HEK293 (cell line): Measurements from ENCODE around the gene MOK.
A peak's percentile ranks its signal among the peaks of the same experiment; 100 is the strongest.

ENCODE experiments used
- CTCF ChIA-PET: fragments of 350-600 bp; formaldehyde crosslinking; extraction: SDS; loops from one replicate; lab custom pipeline; 2021; ENCODE audit warnings: antibody characterized with exemption; lab: Yijun Ruan, JAX
- POLR2A ChIA-PET: fragments of 300-600 bp; formaldehyde crosslinking; extraction: SDS; loops from one replicate; lab custom pipeline; 2020; ENCODE audit warnings: antibody characterized with exemption, inconsistent platforms; lab: Yijun Ruan, JAX
- H3K27ac ChIP-seq: fragments of 200-500 bp; sonication (Bioruptor generic); 2 replicates; pipeline ENCODE4 v1.5.1; 2014; ENCODE audit warnings: low read depth, low read length, control low read depth, inconsistent platforms; ENCODE audit errors: extremely low read depth
- H3K36me3 ChIP-seq, 2 experiments: fragments of 200-500 bp in 1 of 2; sonication (Bioruptor generic) in 1 of 2; 1 replicate in 1 of 2; 2 replicates in 1 of 2; pipeline ENCODE4 v1.5.1; 2014 to 2017; ENCODE audit warnings: inconsistent platforms in 2 of 2, low read length in 2 of 2; ENCODE audit not compliant: control insufficient read depth in 2 of 2, insufficient read depth in 1 of 2
- H3K4me1 ChIP-seq: fragments of 200-500 bp; sonication (Bioruptor generic); 2 replicates; pipeline ENCODE4 v1.5.1; 2014; ENCODE audit warnings: mild to moderate bottlenecking, low read length, inconsistent platforms; ENCODE audit not compliant: control insufficient read depth, insufficient read depth
- H3K4me3 ChIP-seq: 2 replicates; pipeline ENCODE4 v1.5.1; 2011; ENCODE audit warnings: low read depth, mild to moderate bottlenecking, control low read depth, low read length, moderate library complexity
- H3K9me3 ChIP-seq: fragments of 200-500 bp; sonication (Bioruptor generic); 2 replicates; pipeline ENCODE4 v1.5.1; 2014; ENCODE audit warnings: low read depth, low read length, inconsistent platforms; ENCODE audit not compliant: control insufficient read depth, insufficient read depth
- EGR2 ChIP-seq: fragments of 450-650 bp; formaldehyde crosslinking; IDR thresholded peaks from 2 replicates; pipeline ENCODE4 v1.5.1; 2016; ENCODE audit warnings: low read depth, missing biosample characterization, missing genetic modification characterization
- GLIS1 ChIP-seq: fragments of 450-650 bp; formaldehyde crosslinking; IDR thresholded peaks from 2 replicates; pipeline ENCODE4 v1.5.1; 2016; ENCODE audit warnings: missing biosample characterization, missing genetic modification characterization
- PRDM2 ChIP-seq: fragments of 450-650 bp; formaldehyde crosslinking; IDR thresholded peaks from 2 replicates; pipeline ENCODE4 v1.5.1; 2016; ENCODE audit warnings: missing biosample characterization, missing genetic modification characterization, borderline replicate concordance
- SALL2 ChIP-seq: fragments of 450-650 bp; formaldehyde crosslinking; IDR thresholded peaks from 2 replicates; pipeline ENCODE4 v1.5.0; 2017; ENCODE audit warnings: missing biosample characterization, mild to moderate bottlenecking, missing genetic modification characterization, borderline replicate concordance
- SP3 ChIP-seq: fragments of 450-650 bp; formaldehyde crosslinking; IDR thresholded peaks from 2 replicates; pipeline ENCODE4 v1.5.1; 2016; ENCODE audit warnings: missing biosample characterization, missing genetic modification characterization
- TSHZ1 ChIP-seq: fragments of 450-650 bp; formaldehyde crosslinking; IDR thresholded peaks from 2 replicates; pipeline ENCODE4 v1.5.1; 2016; ENCODE audit warnings: missing biosample characterization, missing genetic modification characterization, borderline replicate concordance
- ZFHX2 ChIP-seq: fragments of 450-650 bp; formaldehyde crosslinking; conservative IDR thresholded peaks from 2 replicates; pipeline ENCODE4 v1.5.1; 2016; ENCODE audit warnings: missing biosample characterization, missing genetic modification characterization
- ZIC2 ChIP-seq: fragments of 450-650 bp; formaldehyde crosslinking; IDR thresholded peaks from 2 replicates; pipeline ENCODE4 v1.5.1; 2016; ENCODE audit warnings: missing biosample characterization, missing genetic modification characterization
- ZNF174 ChIP-seq: fragments of 450-650 bp; formaldehyde crosslinking; IDR thresholded peaks from 2 replicates; pipeline ENCODE4 v1.5.0; 2017; ENCODE audit warnings: missing biosample characterization, mild to moderate bottlenecking, missing genetic modification characterization
- ZNF324 ChIP-seq: fragments of 450-650 bp; formaldehyde crosslinking; IDR thresholded peaks from 2 replicates; pipeline ENCODE4 v1.5.1; 2016; ENCODE audit warnings: missing biosample characterization, missing genetic modification characterization
- ZNF341 ChIP-seq: fragments of 450-650 bp; formaldehyde crosslinking; IDR thresholded peaks from 2 replicates; pipeline ENCODE4; 2016; ENCODE audit warnings: low read depth, missing biosample characterization, missing genetic modification characterization
- ZNF423 ChIP-seq: fragments of 450-650 bp; formaldehyde crosslinking; IDR thresholded peaks from 2 replicates; pipeline ENCODE4 v1.5.1; 2016; ENCODE audit warnings: missing biosample characterization, missing genetic modification characterization
- ZNF426 ChIP-seq: fragments of 450-650 bp; formaldehyde crosslinking; IDR thresholded peaks from 2 replicates; pipeline ENCODE4 v1.5.1; 2017; ENCODE audit warnings: missing biosample characterization, missing genetic modification characterization, mild to moderate bottlenecking, inconsistent platforms, moderate library complexity
- ZNF48 ChIP-seq: fragments of 450-650 bp; formaldehyde crosslinking; IDR thresholded peaks from 2 replicates; pipeline ENCODE4 v1.5.1; 2016; ENCODE audit warnings: missing biosample characterization, missing genetic modification characterization
- ZNF513 ChIP-seq: fragments of 450-650 bp; IDR thresholded peaks from 2 replicates; pipeline ENCODE4 v1.5.1; 2018; ENCODE audit warnings: missing biosample characterization, missing genetic modification characterization
- ZNF560 ChIP-seq: fragments of 450-650 bp; formaldehyde crosslinking; IDR thresholded peaks from 2 replicates; pipeline ENCODE4 v1.5.1; 2017; ENCODE audit warnings: missing biosample characterization, missing genetic modification characterization, borderline replicate concordance
- ZNF610 ChIP-seq: fragments of 450-650 bp; formaldehyde crosslinking; IDR thresholded peaks from 2 replicates; pipeline ENCODE4 v1.5.1; 2016; ENCODE audit warnings: missing biosample characterization, missing genetic modification characterization, borderline replicate concordance
- ZNF785 ChIP-seq: fragments of 450-650 bp; formaldehyde crosslinking; IDR thresholded peaks from 2 replicates; pipeline ENCODE4 v1.5.1; 2016; ENCODE audit warnings: missing biosample characterization, missing genetic modification characterization
- ZNF843 ChIP-seq: fragments of 450-650 bp; formaldehyde crosslinking; IDR thresholded peaks from 2 replicates; pipeline ENCODE4 v1.5.1; 2016; ENCODE audit warnings: missing biosample characterization, missing genetic modification characterization
- ZSCAN18 ChIP-seq: fragments of 450-650 bp; formaldehyde crosslinking; IDR thresholded peaks from 2 replicates; pipeline ENCODE4 v1.5.1; 2016; ENCODE audit warnings: missing biosample characterization, missing genetic modification characterization
- ZSCAN30 ChIP-seq: fragments of 450-650 bp; IDR thresholded peaks from 2 replicates; pipeline ENCODE4 v1.5.1; 2018; ENCODE audit warnings: missing biosample characterization, mild to moderate bottlenecking, missing genetic modification characterization, moderate library complexity

Gene MOK

GRCh38 chr14:102222009-102222575 is 82.9 kb downstream of the MOK start:
- TF ChIP-seq ZSCAN18 (no peak), PRDM2 (tag by site-specific recombination) (no peak), ZNF426 (tag by site-specific recombination) (no peak), GLIS1 (tag by site-specific recombination) (peak; percentile 84), ZNF174 (tag by site-specific recombination) (no peak), ZIC2 (tag by site-specific recombination) (peak; percentile 80), ZNF843 (tag by site-specific recombination) (no peak), ZNF785 (tag by site-specific recombination) (no peak), ZFHX2 (peak; percentile 44), ZNF423 (no peak), ZSCAN30 (tag by site-specific recombination) (no peak), TSHZ1 (tag by site-specific recombination) (no peak), SALL2 (tag by site-specific recombination) (no peak), ZNF560 (tag by site-specific recombination) (no peak), ZNF341 (tag by site-specific recombination) (no peak), ZNF48 (tag by site-specific recombination) (no peak), ZNF610 (tag by site-specific recombination) (no peak), EGR2 (peak; percentile 33; the same call in 1 of the 2 replicates), ZNF324 (tag by site-specific recombination) (no peak), SP3 (tag by site-specific recombination) (no peak), ZNF513 (tag by site-specific recombination) (no peak)
- Histone ChIP-seq H3K4me1 (no peaks in the 10 kb centered on the region), H3K36me3 (peaks cover 0 to 8% of the 10 kb centered on the region in 2 experiments; a peak in 2 of 3 replicates), H3K27ac (no peak overlapping the region), H3K9me3 (no peaks in the 10 kb centered on the region), H3K4me3 (no peak overlapping the region)
- CTCF ChIA-PET = no interaction called here
- POLR2A ChIA-PET = no interaction called here
